BLaER1 (cell line): ENCODE measurements around the gene NDST1.
A peak's percentile ranks its signal among the peaks of the same experiment; 100 is the strongest.

Experiments used
- H3K27ac ChIP-seq: shearing (Covaris generic); formaldehyde crosslinking; 2 replicates; pipeline ENCODE4 v1.8.1; 2022
- H3K27me3 ChIP-seq: shearing (Covaris generic); formaldehyde crosslinking; 2 replicates; pipeline ENCODE4 v1.8.1; 2022
- H3K36me3 ChIP-seq: shearing (Covaris generic); formaldehyde crosslinking; 2 replicates; pipeline ENCODE4 v1.8.1; 2022
- H3K4me1 ChIP-seq: shearing (Covaris generic); formaldehyde crosslinking; 2 replicates; pipeline ENCODE4 v1.8.1; 2022
- H3K4me2 ChIP-seq: shearing (Covaris generic); formaldehyde crosslinking; 2 replicates; pipeline ENCODE4 v1.8.1; 2022
- H3K4me3 ChIP-seq: shearing (Covaris generic); formaldehyde crosslinking; 2 replicates; pipeline ENCODE4 v1.8.1; 2022
- H3K9ac ChIP-seq: shearing (Covaris generic); formaldehyde crosslinking; 2 replicates; pipeline ENCODE4 v1.8.1; 2022
- H3K9me3 ChIP-seq: shearing (Covaris generic); formaldehyde crosslinking; 2 replicates; pipeline ENCODE4 v1.8.1; 2022
- H4K20me1 ChIP-seq: shearing (Covaris generic); formaldehyde crosslinking; 2 replicates; pipeline ENCODE4 v1.8.1; 2022
- Cebpa-rat ChIP-seq: shearing (Covaris generic); IDR thresholded peaks from 2 replicates; pipeline ENCODE4 v1.8.1; 2022

NDST1 gene

GRCh38 chr5:150590979-150591695, 83.2 kb downstream of the NDST1 start:
- Histone ChIP-seq H3K36me3 (no peaks in the 10 kb centered on the region), H4K20me1 (no peaks in the 10 kb centered on the region), H3K27ac (peak overlapping the region; percentile 78), H3K4me1 (peaks cover 100% of the 10 kb centered on the region), H3K9ac (peak overlapping the region; percentile 66; the same call in 1 of the 2 replicates), H3K27me3 (no peaks in the 10 kb centered on the region), H3K4me3 (peak overlapping the region; percentile 22; the same call in 1 of the 2 replicates), H3K9me3 (no peaks in the 10 kb centered on the region), H3K4me2 (peak overlapping the region; percentile 94)
- TF ChIP-seq Cebpa-rat = no peak

DNA sequence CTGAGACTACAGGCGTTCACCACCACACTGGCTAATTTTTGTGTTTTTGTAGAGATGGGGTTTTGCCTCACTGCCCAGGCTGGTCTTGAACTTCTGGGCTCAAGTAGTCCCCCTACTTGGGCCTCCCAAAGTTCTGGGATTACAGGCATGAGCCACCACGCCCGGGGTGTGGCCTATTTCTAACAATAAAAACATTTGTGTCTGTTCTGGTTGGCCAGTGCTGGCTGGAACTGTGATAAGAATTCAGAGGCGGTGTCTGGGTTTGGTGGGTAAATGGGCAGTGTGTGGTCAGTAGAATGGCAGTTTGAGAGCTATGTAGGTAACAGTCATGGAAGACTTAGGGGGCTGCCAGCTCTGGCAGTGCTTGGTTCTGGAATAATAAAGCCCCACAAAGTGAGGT, 85.7 kb downstream of the NDST1 start:
- Histone ChIP-seq H4K20me1 (no peaks in the 10 kb centered on the region), H3K4me2 (peak overlapping the region; percentile 93), H3K27me3 (no peaks in the 10 kb centered on the region), H3K36me3 (no peaks in the 10 kb centered on the region), H3K27ac (peak overlapping the region; percentile 86), H3K9me3 (no peaks in the 10 kb centered on the region), H3K4me1 (peaks cover 100% of the 10 kb centered on the region), H3K4me3 (no peak overlapping the region), H3K9ac (no peak overlapping the region)
- TF ChIP-seq Cebpa-rat = no peak

- no peak overlapping the region for H3K9ac ChIP-seq
- peak overlapping the region; percentile 93 for H3K4me2 ChIP-seq
- peaks cover 100% of the 10 kb centered on the region for H3K4me1 ChIP-seq
Measured at GRCh38 chr5:150593996-150594395, 86.1 kb downstream of the NDST1 start.

DNA sequence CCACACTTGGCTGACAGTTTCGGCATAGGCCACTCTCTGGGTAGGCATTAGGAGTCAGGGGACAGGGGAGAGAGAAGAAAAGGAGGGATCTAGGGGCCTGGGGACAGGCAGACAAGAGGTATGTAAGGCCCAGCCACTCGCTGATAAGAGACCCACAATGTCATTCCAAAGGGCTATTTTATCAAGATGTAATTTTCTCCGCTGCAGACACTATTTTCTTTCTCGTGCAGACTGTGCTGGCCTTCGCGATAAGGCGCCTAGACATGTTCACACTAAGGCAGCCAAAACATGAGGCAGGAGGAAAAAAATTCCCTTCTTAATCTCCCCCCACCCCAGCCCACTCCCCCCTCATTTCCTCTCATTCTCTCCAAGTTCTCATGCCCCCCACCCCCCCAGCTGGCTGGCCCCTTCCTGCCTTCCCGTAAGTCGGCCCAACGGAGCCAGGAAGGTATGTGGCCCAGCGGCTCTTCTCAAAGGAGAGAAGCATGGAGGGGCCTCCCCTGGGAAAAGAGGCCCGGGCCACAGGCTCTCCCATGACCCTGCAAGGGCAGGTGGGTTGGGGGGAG, 87.6 kb downstream of the NDST1 start:
- Histone ChIP-seq H3K27me3 (no peaks in the 10 kb centered on the region), H3K9me3 (no peaks in the 10 kb centered on the region), H3K4me1 (peaks cover 100% of the 10 kb centered on the region), H3K27ac (peak overlapping the region; percentile 86), H3K9ac (peak overlapping the region; percentile 63; the same call in 1 of the 2 replicates), H4K20me1 (no peaks in the 10 kb centered on the region), H3K36me3 (no peaks in the 10 kb centered on the region), H3K4me3 (no peak overlapping the region), H3K4me2 (peak overlapping the region; percentile 93)
- no peak for TF ChIP-seq Cebpa-rat

More at GRCh38 chr5:150593996-150594395, 86.1 kb downstream of the NDST1 start:
- Histone ChIP-seq H4K20me1 (no peaks in the 10 kb centered on the region), H3K27me3 (no peaks in the 10 kb centered on the region), H3K9me3 (no peaks in the 10 kb centered on the region), H3K4me3 (no peak overlapping the region), H3K27ac (peak overlapping the region; percentile 86), H3K36me3 (no peaks in the 10 kb centered on the region)
- TF ChIP-seq Cebpa-rat = no peak

DNA sequence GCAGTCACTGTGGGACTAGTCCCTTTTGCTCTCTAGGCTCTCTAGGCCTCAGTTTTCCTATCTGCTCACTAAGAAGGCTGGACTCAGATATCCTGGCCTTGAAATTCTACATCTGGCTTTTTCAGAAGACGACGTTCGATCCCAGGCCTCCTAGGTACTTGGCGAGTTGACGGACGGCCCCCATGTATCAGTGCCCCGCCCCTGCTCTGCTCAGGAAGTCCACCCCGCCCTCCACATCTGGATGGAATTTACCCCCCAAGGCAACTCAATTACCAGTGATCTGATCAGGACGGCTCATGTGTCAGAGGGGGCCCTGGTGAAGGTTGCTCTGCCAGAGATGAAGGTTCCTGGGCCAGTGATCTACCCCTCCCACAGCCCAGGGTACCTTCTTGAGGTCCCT, 88.4 kb downstream of the NDST1 start:
- H3K27ac ChIP-seq = peak overlapping the region; percentile 86
- H3K36me3 ChIP-seq = no peaks in the 10 kb centered on the region
- peak overlapping the region; percentile 63; the same call in 1 of the 2 replicates for H3K9ac ChIP-seq
- H3K9me3 ChIP-seq = no peaks in the 10 kb centered on the region
- peak overlapping the region; percentile 93 for H3K4me2 ChIP-seq
- peak overlapping the region; percentile 42; the same call in 1 of the 2 replicates for H3K4me3 ChIP-seq
- H3K4me1 ChIP-seq = peaks cover 99% of the 10 kb centered on the region
- TF ChIP-seq Cebpa-rat = no peak
- no peaks in the 10 kb centered on the region for H4K20me1 ChIP-seq
- no peaks in the 10 kb centered on the region for H3K27me3 ChIP-seq

- H3K4me2 ChIP-seq = peak overlapping the region; percentile 93
- peak; percentile 31; the same call in 1 of the 2 replicates for TF ChIP-seq Cebpa-rat
- H3K27ac ChIP-seq = peak overlapping the region; percentile 86
- no peaks in the 10 kb centered on the region for H3K27me3 ChIP-seq
- peaks cover 99% of the 10 kb centered on the region for H3K4me1 ChIP-seq
- H4K20me1 ChIP-seq = no peaks in the 10 kb centered on the region
- H3K4me3 ChIP-seq = peak overlapping the region; percentile 42; the same call in 1 of the 2 replicates
- H3K9ac ChIP-seq = peak overlapping the region; percentile 63; the same call in 1 of the 2 replicates
- no peaks in the 10 kb centered on the region for H3K9me3 ChIP-seq
- H3K36me3 ChIP-seq = no peaks in the 10 kb centered on the region
Measured at GRCh38 chr5:150596826-150597225, 88.9 kb downstream of the NDST1 start.

GRCh38 chr5:150598006-150598405, 90.1 kb downstream of the NDST1 start:
- Histone ChIP-seq H3K27me3 (no peaks in the 10 kb centered on the region), H3K4me2 (peak overlapping the region; percentile 93), H3K9ac (peak overlapping the region; percentile 1; the same call in 1 of the 2 replicates), H3K9me3 (no peaks in the 10 kb centered on the region), H3K27ac (peak overlapping the region; percentile 86), H3K4me3 (no peak overlapping the region), H4K20me1 (no peaks in the 10 kb centered on the region), H3K36me3 (no peaks in the 10 kb centered on the region), H3K4me1 (peaks cover 99% of the 10 kb centered on the region)
- no peak for TF ChIP-seq Cebpa-rat

- TF ChIP-seq Cebpa-rat = no peak
- H3K9me3 ChIP-seq = no peaks in the 10 kb centered on the region
- H4K20me1 ChIP-seq = no peaks in the 10 kb centered on the region
- H3K27me3 ChIP-seq = no peaks in the 10 kb centered on the region
- 0 out of 2 replicates have a peak overlapping the region, but pooled peaks have one; percentile 76 for H3K9ac ChIP-seq
- peaks cover 99% of the 10 kb centered on the region for H3K4me1 ChIP-seq
- peak overlapping the region; percentile 93 for H3K4me2 ChIP-seq
- H3K27ac ChIP-seq = peak overlapping the region; percentile 86
- no peak overlapping the region for H3K4me3 ChIP-seq
- H3K36me3 ChIP-seq = no peaks in the 10 kb centered on the region
Measured at GRCh38 chr5:150598821-150599273, 90.9 kb downstream of the NDST1 start.

DNA sequence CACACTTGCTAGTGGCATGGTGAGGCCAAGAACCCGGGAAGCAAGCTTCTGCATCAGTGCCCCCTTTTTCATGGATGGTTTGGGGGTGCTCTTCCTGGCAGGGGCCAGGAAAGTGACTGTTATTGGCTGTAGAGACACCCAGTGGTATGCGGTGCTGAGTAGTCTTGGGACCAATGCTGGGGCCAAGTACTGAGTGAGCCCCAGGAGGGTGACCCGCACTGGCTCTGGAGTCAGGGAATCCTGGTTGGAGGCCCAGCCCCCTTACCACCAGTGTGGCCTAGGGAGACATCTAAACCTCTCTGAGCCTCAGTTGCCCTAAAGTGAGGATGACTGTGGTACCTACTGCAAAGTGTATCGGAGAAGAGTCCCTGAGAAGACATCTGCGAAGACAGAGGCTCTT, 91.3 kb downstream of the NDST1 start:
- no peaks in the 10 kb centered on the region for H3K36me3 ChIP-seq
- H3K9ac ChIP-seq = peak overlapping the region; percentile 76; the same call in 1 of the 2 replicates
- H3K27ac ChIP-seq = peak overlapping the region; percentile 86
- H3K4me3 ChIP-seq = no peak overlapping the region
- H3K9me3 ChIP-seq = no peaks in the 10 kb centered on the region
- H3K27me3 ChIP-seq = no peaks in the 10 kb centered on the region
- H3K4me2 ChIP-seq = peak overlapping the region; percentile 93
- H3K4me1 ChIP-seq = peaks cover 99% of the 10 kb centered on the region
- no peak for TF ChIP-seq Cebpa-rat
- H4K20me1 ChIP-seq = no peaks in the 10 kb centered on the region
